ENCODE results near the gene PALMD.
A peak's percentile ranks its signal among the peaks of the same experiment; 100 is the strongest.

Gene PALMD

DNA sequence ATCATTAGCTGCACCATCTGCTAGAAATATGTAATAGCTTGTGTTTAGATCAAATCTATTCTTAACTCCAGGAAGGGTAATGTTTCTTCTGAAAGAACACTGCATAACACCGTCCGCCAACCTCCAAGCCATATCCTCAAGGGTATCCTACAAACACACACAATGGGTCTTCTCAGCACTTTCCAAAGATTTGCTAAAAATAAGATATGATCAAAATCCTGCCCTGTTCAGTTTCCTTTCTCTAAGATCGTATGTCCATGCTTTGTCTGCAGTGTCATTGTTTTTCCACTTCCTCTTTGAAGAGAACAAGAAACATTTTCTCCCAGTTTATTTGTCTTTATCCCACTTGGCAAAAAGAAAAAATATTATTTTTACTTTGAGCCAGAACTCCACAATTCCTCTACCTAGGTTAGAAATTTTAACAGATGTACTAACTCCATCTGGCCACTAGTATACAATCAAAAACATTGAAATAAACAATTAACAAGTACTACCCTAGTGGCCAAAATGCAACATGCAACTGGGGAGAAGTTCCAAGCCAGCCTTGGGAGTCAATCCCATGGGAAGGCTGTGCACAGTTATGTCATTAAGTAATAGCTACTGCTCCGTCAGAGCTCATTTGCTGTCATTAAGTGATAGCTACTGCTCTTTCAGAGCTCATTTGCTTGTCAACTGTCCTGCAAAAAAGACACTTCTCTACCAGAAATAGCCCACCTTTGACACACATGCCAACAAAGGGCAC lies 82.8 kb downstream of the PALMD start:
- Histone ChIP-seq H3K4me3 (no peak overlapping the region), H3K9me3 (no peaks in the 10 kb centered on the region), H3K4me1 (no peaks in the 10 kb centered on the region), H3K27me3 (no peaks in the 10 kb centered on the region), H3K36me3 (peaks cover 6 to 28% (median 7%) of the 10 kb centered on the region in 3 donors), H3K27ac (no peak overlapping the region)
- intact Hi-C loops (cut with DNase I; ENCODE audit: low total_unique reads) = no loop called here
- TF ChIP-seq, protein P1, sequence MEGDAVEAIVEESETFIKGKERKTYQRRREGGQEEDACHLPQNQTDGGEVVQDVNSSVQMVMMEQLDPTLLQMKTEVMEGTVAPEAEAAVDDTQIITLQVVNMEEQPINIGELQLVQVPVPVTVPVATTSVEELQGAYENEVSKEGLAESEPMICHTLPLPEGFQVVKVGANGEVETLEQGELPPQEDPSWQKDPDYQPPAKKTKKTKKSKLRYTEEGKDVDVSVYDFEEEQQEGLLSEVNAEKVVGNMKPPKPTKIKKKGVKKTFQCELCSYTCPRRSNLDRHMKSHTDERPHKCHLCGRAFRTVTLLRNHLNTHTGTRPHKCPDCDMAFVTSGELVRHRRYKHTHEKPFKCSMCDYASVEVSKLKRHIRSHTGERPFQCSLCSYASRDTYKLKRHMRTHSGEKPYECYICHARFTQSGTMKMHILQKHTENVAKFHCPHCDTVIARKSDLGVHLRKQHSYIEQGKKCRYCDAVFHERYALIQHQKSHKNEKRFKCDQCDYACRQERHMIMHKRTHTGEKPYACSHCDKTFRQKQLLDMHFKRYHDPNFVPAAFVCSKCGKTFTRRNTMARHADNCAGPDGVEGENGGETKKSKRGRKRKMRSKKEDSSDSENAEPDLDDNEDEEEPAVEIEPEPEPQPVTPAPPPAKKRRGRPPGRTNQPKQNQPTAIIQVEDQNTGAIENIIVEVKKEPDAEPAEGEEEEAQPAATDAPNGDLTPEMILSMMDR (IDR thresholded peaks at IDR 0.05) = peak in 1 of 2 experiments; percentile 20
- no peak for DNase-seq

DNA sequence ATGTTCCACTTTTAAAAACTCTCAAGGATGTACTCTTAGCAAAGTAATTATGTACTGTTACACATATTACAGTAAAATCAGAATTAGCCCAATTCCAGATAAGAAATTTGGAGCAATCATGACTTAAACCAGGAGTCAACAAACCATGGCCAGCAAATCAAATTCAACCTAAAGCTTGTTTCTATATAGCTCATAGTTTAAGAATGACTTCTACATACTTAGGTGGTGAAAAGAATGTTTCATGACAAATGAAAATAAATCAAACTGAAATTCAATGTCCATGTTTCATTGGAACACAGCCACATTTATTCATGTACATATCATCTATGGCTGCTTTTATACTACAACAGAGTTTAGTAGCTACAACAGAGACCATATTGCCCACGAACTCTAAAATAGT lies 85.5 kb downstream of the PALMD start:
- H3K4me1 ChIP-seq = no peaks in the 10 kb centered on the region
- DNase-seq = no peak
- H3K4me3 ChIP-seq = no peak overlapping the region
- no peak overlapping the region for H3K27ac ChIP-seq
- no peaks in the 10 kb centered on the region for H3K9me3 ChIP-seq
- no peaks in the 10 kb centered on the region for H3K27me3 ChIP-seq
- TF ChIP-seq, protein P1 (IDR thresholded peaks at IDR 0.05) = no peak
- H3K36me3 ChIP-seq = peaks cover 6 to 17% (median 7%) of the 10 kb centered on the region in 3 donors
- intact Hi-C loops (cut with DNase I; ENCODE audit: low total_unique reads) = no loop called here

DNA sequence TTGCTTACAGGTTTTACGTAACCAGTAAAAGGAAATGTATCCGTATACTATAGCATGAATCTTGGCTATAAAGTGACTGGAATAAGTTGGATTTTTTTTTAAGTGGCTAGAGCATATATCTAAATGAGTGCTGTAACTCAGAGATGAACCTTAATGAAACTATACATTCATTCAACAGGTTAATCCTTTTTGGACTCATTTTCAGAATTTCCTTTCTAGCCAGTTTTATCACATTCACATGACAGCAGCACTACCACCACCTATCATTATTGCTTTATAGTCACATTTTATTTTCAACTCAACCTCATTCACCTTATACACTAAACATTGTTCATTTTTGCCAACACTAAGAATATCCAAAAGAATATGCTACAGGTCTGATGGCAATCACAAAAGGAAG lies 89.9 kb downstream of the PALMD start:
- no peak for DNase-seq
- Histone ChIP-seq H3K4me3 (no peak overlapping the region), H3K9me3 (no peaks in the 10 kb centered on the region), H3K36me3 (peaks cover 0 to 6% (median 6%) of the 10 kb centered on the region in 3 donors), H3K27ac (no peak overlapping the region), H3K27me3 (no peaks in the 10 kb centered on the region), H3K4me1 (no peaks in the 10 kb centered on the region)
- TF ChIP-seq, protein P1 (IDR thresholded peaks at IDR 0.05) = no peak
- intact Hi-C loops (cut with DNase I; ENCODE audit: low total_unique reads) = no loop called here

DNA sequence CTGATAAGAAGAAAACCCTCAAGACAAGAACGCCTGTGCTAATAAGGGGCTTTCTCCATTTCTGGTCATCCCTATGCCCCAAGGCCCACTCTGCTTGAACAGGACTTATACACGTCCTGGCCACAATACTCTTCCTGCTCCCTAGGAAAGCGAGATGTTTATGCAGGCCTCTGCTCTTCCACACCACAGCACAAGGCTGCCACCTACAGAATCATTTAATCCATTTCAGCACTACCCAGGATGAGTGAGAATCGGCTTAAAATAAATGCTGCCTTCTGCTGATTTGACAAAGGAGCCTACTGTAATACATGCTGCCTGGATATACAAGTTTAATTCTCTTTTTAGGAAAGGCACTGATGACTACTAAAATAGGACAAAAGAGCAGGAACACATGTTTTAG lies 91.1 kb downstream of the PALMD start:
- H3K9me3 ChIP-seq = no peaks in the 10 kb centered on the region
- DNase-seq = no peak
- TF ChIP-seq, protein P1 (IDR thresholded peaks at IDR 0.05) = no peak
- no peaks in the 10 kb centered on the region for H3K27me3 ChIP-seq
- intact Hi-C loops (cut with DNase I; ENCODE audit: low total_unique reads) = no loop called here
- H3K4me1 ChIP-seq = no peaks in the 10 kb centered on the region
- no peak overlapping the region for H3K4me3 ChIP-seq
- peaks cover 0 to 16% (median 9%) of the 10 kb centered on the region in 3 donors for H3K36me3 ChIP-seq
- no peak overlapping the region for H3K27ac ChIP-seq

DNA sequence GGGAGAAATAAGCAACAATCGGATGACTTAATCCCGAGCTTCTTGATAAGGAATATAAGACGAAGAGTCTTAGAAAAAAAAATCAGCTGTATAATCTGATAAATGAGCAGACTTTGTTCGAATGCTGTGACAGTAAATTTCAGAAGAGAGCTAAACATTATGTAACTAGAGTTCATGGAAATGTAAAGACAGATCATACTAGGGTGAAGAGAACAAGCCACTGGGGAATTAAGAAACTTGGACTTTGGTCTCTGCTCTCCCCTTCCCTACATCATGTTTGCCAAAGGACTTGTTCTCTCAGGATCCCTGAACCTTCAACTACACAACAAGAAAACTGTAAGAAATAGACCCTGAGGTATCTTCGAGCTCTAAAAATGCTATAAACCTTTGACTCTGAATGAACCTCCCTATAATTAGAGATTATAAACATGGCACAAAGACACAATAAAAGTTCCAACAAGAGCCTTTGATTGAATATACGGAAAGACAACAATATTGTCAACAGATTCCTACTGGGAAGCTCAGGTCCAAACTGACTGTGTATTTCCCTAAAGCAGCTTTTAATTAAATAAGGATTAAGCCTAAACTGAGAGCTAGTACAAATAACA lies 93.0 kb downstream of the PALMD start:
- H3K27me3 ChIP-seq = no peaks in the 10 kb centered on the region
- intact Hi-C loops (cut with DNase I; ENCODE audit: low total_unique reads) = no loop called here
- H3K36me3 ChIP-seq = peaks cover 0 to 16% (median 14%) of the 10 kb centered on the region in 3 donors
- no peaks in the 10 kb centered on the region for H3K9me3 ChIP-seq
- H3K4me1 ChIP-seq = no peaks in the 10 kb centered on the region
- TF ChIP-seq, protein P1 (IDR thresholded peaks at IDR 0.05) = no peak
- DNase-seq = no peak
- no peak overlapping the region for H3K27ac ChIP-seq
- no peak overlapping the region for H3K4me3 ChIP-seq

Measured in tibial artery (tissue), 4 donors.